Skeletal muscle tissue (tissue), 4 donors: ENCODE results near the gene BICC1. TPM values are rescaled to one million over a fixed set of nuclear protein-coding genes. Genes with fewer than 3 reads are reported as not detected.

ENCODE experiments used
- H3K27ac ChIP-seq: one replicate; pipeline ENCODE4 v1.7.0; 2013; ENCODE audit warnings: mild to moderate bottlenecking, low read depth, low read length, inconsistent platforms
- H3K27me3 ChIP-seq, 3 donors: one replicate each; pipeline ENCODE4 v1.7.0; 2013; ENCODE audit warnings: low read length in 3 of 3; ENCODE audit not compliant: control insufficient read depth in 3 of 3, insufficient read depth in 3 of 3
- H3K36me3 ChIP-seq, 3 donors: one replicate each; pipeline ENCODE4 v1.7.0; 2013; ENCODE audit warnings: low read length in 3 of 3; ENCODE audit not compliant: control insufficient read depth in 3 of 3, insufficient read depth in 3 of 3
- H3K4me1 ChIP-seq, 3 donors: one replicate each; pipeline ENCODE4 v1.7.0; 2013; ENCODE audit warnings: low read length in 3 of 3, mild to moderate bottlenecking in 3 of 3; ENCODE audit not compliant: control insufficient read depth in 3 of 3, insufficient read depth in 3 of 3
- H3K4me3 ChIP-seq, 3 donors: one replicate each; pipeline ENCODE4 v1.7.0; 2013; ENCODE audit warnings: low read length in 3 of 3
- H3K9ac ChIP-seq, 3 donors: one replicate each; pipeline ENCODE4 v1.7.0; 2013; ENCODE audit warnings: low read length in 3 of 3, mild to moderate bottlenecking in 3 of 3, moderate library complexity in 2 of 3, low read depth in 1 of 3
- H3K9me3 ChIP-seq, 3 donors: one replicate each; pipeline ENCODE4 v1.7.0; 2013; ENCODE audit warnings: low read length in 3 of 3; ENCODE audit not compliant: control insufficient read depth in 3 of 3
- total RNA-seq: library from RNA; depleted of rRNA; stranded (reverse); fragments of >200 nt; gene quantifications from one replicate; pipeline ENCODE4 v1.2.3, GENCODE V29; 2014
- donor health status: Osteomylitis.

Gene BICC1
- total RNA-seq, 1 donor from 2014 or later = 25.6 TPM

DNA sequence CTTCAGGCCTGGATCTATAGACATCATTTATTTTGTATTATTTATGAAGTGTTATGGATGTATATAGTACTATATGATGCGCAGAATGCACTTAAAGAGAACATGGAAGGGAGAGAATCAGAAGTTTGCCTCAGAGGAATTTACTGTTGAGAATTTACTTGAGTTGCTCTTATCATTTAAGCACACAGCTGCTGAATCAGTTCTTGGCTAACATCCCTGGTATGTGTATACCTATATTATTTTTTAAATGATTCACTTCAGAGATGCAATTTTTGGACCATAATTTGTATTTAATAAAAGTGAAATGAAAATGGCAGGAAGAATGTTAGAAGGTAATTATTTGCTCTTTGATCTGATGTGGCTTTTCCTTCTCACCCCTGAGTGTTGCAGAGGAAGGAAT is 191.6 kb downstream of the BICC1 start:
- no peak overlapping the region for H3K9ac ChIP-seq

DNA sequence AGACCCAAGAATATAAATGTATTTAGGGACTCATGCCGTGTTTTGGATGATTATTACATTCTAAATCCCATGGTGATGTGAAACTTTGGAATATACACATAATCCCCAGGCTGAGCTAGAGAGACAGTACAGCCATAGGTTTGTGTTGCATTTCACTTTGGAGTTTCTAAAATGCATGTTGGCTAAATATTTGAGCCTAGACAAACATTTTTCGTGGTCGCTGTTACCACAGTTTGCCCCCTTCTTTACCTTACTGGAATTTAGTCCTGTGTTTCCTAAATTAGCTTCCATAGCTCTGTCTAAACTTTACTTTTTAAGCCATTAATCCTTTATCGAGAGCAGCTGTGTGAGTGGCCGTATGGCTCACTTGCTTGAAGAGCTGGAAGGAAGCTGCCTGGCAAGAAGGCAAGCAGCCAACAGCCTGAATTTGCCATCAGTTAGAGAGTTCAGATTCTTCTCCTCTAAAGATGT is 192.0 kb downstream of the BICC1 start:
- Histone ChIP-seq H3K27ac (no peak overlapping the region), H3K4me3 (no peak overlapping the region), H3K4me1 (peaks cover 7 to 13% (median 9%) of the 10 kb centered on the region in 3 donors)

More for the DNA sequence above, 191.6 kb downstream of the BICC1 start:
- H3K4me1 ChIP-seq = peaks cover 7 to 13% (median 9%) of the 10 kb centered on the region in 3 donors
- no peaks in the 10 kb centered on the region for H3K27me3 ChIP-seq
- no peak overlapping the region for H3K27ac ChIP-seq
- H3K36me3 ChIP-seq = no peaks in the 10 kb centered on the region
- H3K4me3 ChIP-seq = no peak overlapping the region
- H3K9me3 ChIP-seq = no peaks in the 10 kb centered on the region

DNA sequence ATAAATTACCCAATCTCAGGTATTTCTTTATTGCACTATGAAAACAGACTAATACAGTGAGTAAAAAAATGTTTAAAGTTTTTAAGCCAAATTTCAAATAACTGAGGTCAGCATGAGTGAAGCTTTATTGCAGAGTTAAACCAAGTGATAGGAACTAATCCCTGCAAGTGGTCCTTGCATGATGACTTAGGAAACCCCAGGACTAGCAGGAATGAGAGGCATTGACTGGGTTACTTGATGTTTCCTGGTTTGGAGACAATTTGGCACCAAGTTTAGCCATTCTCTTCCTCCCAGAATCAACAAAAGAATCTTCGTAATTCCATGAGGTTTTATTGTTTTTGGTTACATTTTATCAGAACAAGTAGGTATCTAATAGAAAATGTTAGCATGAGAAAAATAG is 194.2 kb downstream of the BICC1 start:
- no peaks in the 10 kb centered on the region for H3K9me3 ChIP-seq
- no peak overlapping the region for H3K4me3 ChIP-seq
- peaks cover 4 to 7% (median 4%) of the 10 kb centered on the region in 3 donors for H3K4me1 ChIP-seq
- H3K36me3 ChIP-seq = no peaks in the 10 kb centered on the region
- no peak overlapping the region for H3K9ac ChIP-seq
- H3K27ac ChIP-seq = no peak overlapping the region
- no peaks in the 10 kb centered on the region for H3K27me3 ChIP-seq

More for the DNA sequence above, 192.0 kb downstream of the BICC1 start:
- H3K36me3 ChIP-seq = no peaks in the 10 kb centered on the region
- H3K9ac ChIP-seq = no peak overlapping the region
- H3K9me3 ChIP-seq = no peaks in the 10 kb centered on the region
- no peaks in the 10 kb centered on the region for H3K27me3 ChIP-seq

DNA sequence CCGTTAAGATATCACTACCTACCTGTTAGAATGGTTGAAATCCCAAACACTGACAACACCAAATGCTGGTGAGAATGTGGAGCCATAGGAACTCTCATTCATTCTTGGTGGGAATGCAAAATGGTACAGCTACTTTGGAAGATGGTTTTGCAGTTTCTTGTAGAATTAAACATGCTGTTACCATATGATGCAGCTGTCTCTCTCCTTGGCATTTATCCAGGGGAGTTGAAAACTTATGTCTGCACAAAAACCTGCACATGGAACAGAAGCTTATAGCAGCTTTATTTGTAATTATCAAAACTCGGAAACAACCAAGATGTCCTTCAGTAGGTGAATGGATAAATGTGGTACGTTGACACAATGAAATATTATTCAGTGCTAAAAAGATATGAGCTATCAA is 199.5 kb downstream of the BICC1 start:
- no peaks in the 10 kb centered on the region for H3K4me1 ChIP-seq
- no peak overlapping the region for H3K4me3 ChIP-seq
- no peaks in the 10 kb centered on the region for H3K36me3 ChIP-seq
- H3K9me3 ChIP-seq = no peaks in the 10 kb centered on the region
- no peaks in the 10 kb centered on the region for H3K27me3 ChIP-seq
- no peak overlapping the region for H3K27ac ChIP-seq
- H3K9ac ChIP-seq = no peak overlapping the region

DNA sequence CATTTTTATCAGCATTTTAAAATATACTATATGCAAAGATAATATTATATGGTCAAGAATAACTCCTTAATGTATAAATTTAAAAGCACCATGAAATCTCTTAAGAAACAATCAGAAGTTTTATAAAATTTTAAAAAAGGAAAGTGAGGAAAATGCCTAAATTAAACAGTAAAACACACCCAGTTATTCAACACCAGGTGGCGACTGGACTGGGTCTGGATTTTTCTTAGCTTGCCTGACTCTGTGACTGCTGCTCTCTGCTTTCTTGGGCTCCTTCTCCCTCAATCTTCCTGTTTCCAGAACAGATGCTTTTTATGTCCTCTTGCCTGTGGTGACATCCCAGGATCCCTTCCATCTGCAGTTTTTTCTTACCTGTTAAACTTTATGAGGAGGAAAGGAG is 200.3 kb downstream of the BICC1 start:
- Histone ChIP-seq H3K4me3 (no peak overlapping the region), H3K27ac (no peak overlapping the region), H3K4me1 (no peaks in the 10 kb centered on the region), H3K36me3 (no peaks in the 10 kb centered on the region), H3K27me3 (no peaks in the 10 kb centered on the region), H3K9ac (no peak overlapping the region), H3K9me3 (no peaks in the 10 kb centered on the region)

DNA sequence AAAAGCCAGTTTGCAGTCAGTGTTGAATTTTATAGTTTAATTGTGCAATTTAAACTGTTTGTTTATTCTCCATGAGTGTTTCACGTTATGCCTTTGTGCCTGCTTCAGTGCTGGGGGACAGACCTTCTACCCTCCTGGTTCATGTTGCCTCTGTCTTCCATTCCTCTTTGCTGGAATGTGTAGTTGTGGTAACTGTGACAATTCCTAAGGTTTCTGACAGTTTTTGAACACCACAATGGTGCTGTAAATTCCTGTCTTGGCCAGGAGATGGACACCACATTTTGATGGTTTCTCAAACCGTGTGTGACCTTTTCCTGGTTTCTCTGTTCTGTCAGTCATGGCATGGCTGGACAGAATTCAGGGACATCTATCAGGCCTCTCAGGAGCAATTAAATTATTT is 201.7 kb downstream of the BICC1 start:
- no peak overlapping the region for H3K9ac ChIP-seq
- H3K27ac ChIP-seq = no peak overlapping the region
- no peaks in the 10 kb centered on the region for H3K36me3 ChIP-seq
- H3K4me3 ChIP-seq = no peak overlapping the region
- H3K9me3 ChIP-seq = no peaks in the 10 kb centered on the region
- H3K4me1 ChIP-seq = no peaks in the 10 kb centered on the region
- H3K27me3 ChIP-seq = no peaks in the 10 kb centered on the region

DNA sequence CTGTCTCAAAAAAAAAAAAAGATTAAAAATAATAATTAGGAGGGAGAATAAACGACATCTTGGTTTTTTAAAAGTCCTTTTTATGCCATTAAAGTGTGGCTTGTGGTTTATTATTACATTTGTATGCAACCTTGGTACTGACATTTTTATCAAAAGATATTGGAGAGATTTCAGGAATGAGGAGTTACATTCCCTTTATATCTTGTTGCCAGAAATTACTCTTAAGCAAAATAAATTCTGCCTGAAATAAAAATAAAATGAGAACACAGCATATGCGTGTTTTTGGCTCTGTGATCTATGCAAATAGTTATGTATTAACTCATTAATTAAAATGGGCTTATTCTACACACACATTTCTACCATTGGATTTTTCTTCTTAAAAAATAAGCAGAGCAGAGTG is 202.4 kb downstream of the BICC1 start:
- Histone ChIP-seq H3K4me1 (no peaks in the 10 kb centered on the region), H3K27ac (no peak overlapping the region), H3K9ac (no peak overlapping the region), H3K36me3 (no peaks in the 10 kb centered on the region), H3K27me3 (no peaks in the 10 kb centered on the region), H3K4me3 (no peak overlapping the region), H3K9me3 (no peaks in the 10 kb centered on the region)

DNA sequence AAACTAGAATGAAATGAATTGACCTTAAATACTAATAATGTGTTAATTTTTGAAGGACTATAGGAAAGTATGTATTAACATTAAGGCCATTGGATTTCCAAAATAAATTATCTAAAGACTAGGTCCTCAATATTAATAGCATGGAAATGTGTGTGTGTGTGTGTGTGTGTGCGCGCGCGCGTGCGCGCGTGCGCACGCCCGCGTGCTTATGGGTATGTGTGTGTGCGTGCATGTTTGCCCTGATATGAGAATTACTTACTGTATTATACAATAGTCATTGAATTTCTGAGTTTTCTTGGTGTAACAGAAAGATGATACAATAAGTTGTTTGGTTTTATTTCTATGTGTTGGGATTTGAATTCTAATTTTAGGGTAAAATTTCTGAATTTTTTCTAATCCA is 205.9 kb downstream of the BICC1 start:
- Histone ChIP-seq H3K36me3 (no peaks in the 10 kb centered on the region), H3K27ac (no peak overlapping the region), H3K4me1 (peaks cover 0 to 7% (median 2%) of the 10 kb centered on the region in 3 donors), H3K9ac (no peak overlapping the region), H3K4me3 (no peak overlapping the region), H3K27me3 (no peaks in the 10 kb centered on the region), H3K9me3 (no peaks in the 10 kb centered on the region)

DNA sequence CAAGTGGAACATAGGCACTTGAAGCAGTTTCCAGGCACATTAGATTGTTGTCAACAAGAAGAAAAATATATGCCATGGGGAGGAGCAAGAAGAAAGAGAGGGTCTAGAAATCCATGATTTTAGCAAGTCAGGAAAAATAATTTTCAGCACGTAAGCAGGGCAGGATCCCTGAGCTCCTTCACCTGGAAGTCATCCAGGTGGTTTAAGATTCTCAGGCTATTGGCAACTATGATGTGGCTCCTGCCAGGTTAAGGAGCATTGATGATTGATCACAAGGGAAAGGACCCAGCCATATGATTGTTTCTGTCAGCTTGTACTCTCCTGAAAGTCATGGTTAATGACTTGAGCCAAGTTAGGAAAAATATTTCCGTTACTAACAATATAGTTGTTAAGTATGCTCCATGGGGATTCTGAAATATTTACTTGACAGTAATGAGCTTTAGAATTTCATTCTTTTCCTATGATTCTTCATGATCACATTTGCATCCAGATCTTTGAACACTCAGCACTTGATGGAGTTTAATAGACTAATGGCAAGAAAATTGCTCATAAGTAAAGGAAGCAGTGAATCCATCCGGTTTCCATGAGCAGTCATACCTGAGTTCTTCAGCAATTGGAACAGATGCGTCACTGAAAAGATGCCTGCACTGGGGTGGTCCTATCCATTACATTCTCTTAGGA is 209.1 kb downstream of the BICC1 start:
- Histone ChIP-seq H3K27me3 (no peaks in the 10 kb centered on the region), H3K4me1 (peaks cover 0 to 7% (median 2%) of the 10 kb centered on the region in 3 donors), H3K36me3 (no peaks in the 10 kb centered on the region), H3K9ac (no peak overlapping the region), H3K4me3 (no peak overlapping the region), H3K9me3 (no peaks in the 10 kb centered on the region), H3K27ac (no peak overlapping the region)

DNA sequence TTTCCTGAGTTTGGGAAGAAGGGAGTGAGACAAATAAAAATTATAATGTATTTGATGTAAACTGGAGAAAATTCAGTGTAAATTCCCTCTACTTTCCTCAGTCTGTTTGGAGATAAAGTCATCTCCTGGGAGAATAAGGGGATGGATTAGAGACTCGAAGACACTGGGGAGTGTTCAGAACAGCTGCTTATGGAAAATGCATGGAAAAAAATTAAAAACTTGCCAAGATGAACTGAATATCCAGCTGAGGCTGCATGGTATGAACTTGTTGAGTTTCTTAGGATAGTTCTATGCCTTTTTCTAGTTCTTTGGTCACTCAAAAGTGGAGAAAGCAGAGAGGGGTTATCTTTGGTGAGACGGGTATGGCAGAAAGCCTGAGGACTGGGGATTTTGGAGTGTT is 210.5 kb downstream of the BICC1 start:
- Histone ChIP-seq H3K27me3 (no peaks in the 10 kb centered on the region), H3K4me1 (peaks cover 0 to 7% (median 2%) of the 10 kb centered on the region in 3 donors), H3K9ac (no peak overlapping the region), H3K36me3 (no peaks in the 10 kb centered on the region), H3K9me3 (no peaks in the 10 kb centered on the region), H3K4me3 (no peak overlapping the region), H3K27ac (no peak overlapping the region)
